IPS-15b (cell line): ENCODE results near the gene FAM171A1.
A peak's percentile ranks its signal among the peaks of the same experiment; 100 is the strongest.
"Not testable (repeated sequence)": the region's sequence is repeated elsewhere in the genome, so short reads cannot be mapped to it uniquely, and the experiment has no call there.

Experiments used
- H3K27me3 ChIP-seq: one replicate; pipeline ENCODE4 v1.6.1; 2013; ENCODE audit warnings: low read length; ENCODE audit not compliant: control insufficient read depth, insufficient read depth
- H3K36me3 ChIP-seq: one replicate; pipeline ENCODE4 v1.6.1; 2013; ENCODE audit warnings: low read length; ENCODE audit not compliant: control insufficient read depth, insufficient read depth
- H3K4me1 ChIP-seq: one replicate; pipeline ENCODE4 v1.6.1; 2013; ENCODE audit warnings: mild to moderate bottlenecking, low read length; ENCODE audit not compliant: control insufficient read depth, insufficient read depth
- H3K4me3 ChIP-seq: one replicate; pipeline ENCODE4 v1.5.1; 2013; ENCODE audit warnings: low read depth, low read length
- H3K9ac ChIP-seq: one replicate; pipeline ENCODE4 v1.6.1; 2013; ENCODE audit warnings: low read depth, mild to moderate bottlenecking, low read length
- H3K9me3 ChIP-seq: one replicate; pipeline ENCODE4 v1.6.1; 2013; ENCODE audit warnings: mild to moderate bottlenecking, low read length; ENCODE audit not compliant: control insufficient read depth, insufficient read depth

The FAM171A1 gene

DNA sequence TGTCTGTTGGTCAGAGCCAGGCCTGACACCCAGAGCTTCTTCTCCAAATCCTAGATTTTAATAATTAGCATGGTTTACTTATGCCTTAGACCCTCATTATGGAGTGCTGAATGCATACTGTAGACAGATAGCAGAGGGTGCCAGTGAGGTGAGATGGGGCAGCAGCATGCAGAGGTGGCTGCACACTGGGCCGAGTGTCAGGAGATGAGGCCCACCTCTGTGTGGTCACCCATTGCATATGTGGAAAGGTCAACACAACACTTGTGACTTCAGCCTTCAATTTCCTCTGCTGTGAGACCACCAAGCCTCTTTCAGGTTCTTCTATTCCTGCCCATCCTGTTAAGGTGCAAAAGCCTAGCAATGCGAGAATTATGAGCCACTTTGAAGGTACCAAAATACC lies 162.9 kb downstream of the FAM171A1 start:
- peaks cover 5% of the 10 kb centered on the region for H3K4me1 ChIP-seq
- H3K36me3 ChIP-seq, result peaks cover 4% of the 10 kb centered on the region
- no peaks in the 10 kb centered on the region for H3K27me3 ChIP-seq
- no peak overlapping the region for H3K4me3 ChIP-seq
- H3K9ac ChIP-seq, result no peak overlapping the region
- no peaks in the 10 kb centered on the region for H3K9me3 ChIP-seq

DNA sequence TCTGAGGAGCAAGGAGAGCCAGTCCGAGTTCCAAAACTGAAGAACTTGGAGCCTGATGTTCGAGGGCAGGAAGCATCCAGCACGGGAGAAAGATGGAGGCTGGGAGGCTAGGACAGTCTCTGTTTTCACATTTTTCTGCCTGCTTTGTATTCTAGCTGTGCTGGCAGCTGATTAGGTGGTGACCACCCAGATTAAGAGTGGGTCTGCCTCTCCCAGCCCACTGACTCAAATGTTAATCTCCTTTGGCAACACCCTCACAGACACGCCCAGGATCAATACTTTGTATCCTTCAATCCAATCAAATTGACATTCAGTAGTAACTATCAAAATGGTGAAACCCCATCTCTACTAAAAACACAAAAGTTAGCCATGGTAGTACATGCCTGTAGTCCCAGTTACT lies 163.7 kb downstream of the FAM171A1 start:
- not testable (repeated sequence) for H3K9me3 ChIP-seq, H3K27me3 ChIP-seq, H3K4me1 ChIP-seq, H3K36me3 ChIP-seq, H3K9ac ChIP-seq, H3K4me3 ChIP-seq

- peaks cover 2% of the 10 kb centered on the region for H3K4me1 ChIP-seq
These were observed 168.4 kb downstream of the FAM171A1 start for GRCh38 chr10:15202639-15203038.

GRCh38 chr10:15202301-15202621 lies 168.8 kb downstream of the FAM171A1 start:
- H3K4me3 ChIP-seq, H3K27me3 ChIP-seq, H3K4me1 ChIP-seq, H3K36me3 ChIP-seq, H3K9ac ChIP-seq, H3K9me3 ChIP-seq: not testable (repeated sequence)

More at GRCh38 chr10:15202639-15203038, 168.4 kb downstream of the FAM171A1 start:
- H3K9ac ChIP-seq, result no peak overlapping the region
- H3K4me3 ChIP-seq, result no peak overlapping the region
- H3K36me3 ChIP-seq, result no peaks in the 10 kb centered on the region
- no peaks in the 10 kb centered on the region for H3K9me3 ChIP-seq
- H3K27me3 ChIP-seq, result no peaks in the 10 kb centered on the region

DNA sequence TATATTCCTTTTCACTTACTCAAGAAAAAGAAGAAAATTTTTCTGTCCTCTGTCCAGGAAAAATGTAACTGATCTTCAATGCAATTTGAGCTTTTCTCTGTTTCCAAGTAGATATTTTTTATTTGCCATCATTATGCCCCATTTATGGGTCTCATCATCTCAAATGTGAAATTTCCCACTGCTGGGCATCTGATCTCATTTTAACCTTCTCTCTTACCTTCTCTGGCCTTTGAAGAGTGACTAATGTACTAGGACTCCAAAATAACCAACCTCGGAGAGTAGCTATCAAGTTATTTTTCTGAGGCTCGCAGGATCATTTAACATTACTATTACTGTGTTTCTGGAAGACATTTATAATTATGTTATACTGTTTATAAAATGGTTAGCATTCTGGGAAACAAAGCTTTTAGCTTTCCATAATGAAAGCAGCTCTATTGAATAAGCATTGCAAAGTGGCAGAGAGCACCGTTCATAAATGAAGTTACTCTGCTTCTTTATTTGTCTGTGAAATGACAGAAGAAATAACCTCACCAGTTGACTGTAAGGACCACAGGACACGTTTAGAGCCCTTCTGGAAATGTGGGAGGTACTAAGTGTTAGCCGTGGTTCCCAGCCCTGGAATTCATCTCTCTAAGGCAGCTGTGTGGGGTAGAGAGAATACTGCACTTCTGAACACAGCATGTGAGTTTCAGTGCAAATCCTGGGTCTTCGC lies 169.3 kb downstream of the FAM171A1 start:
- no peaks in the 10 kb centered on the region for H3K9me3 ChIP-seq
- no peaks in the 10 kb centered on the region for H3K36me3 ChIP-seq
- H3K4me1 ChIP-seq, result peaks cover 2% of the 10 kb centered on the region
- no peaks in the 10 kb centered on the region for H3K27me3 ChIP-seq
- H3K9ac ChIP-seq, result no peak overlapping the region
- H3K4me3 ChIP-seq, result no peak overlapping the region

DNA sequence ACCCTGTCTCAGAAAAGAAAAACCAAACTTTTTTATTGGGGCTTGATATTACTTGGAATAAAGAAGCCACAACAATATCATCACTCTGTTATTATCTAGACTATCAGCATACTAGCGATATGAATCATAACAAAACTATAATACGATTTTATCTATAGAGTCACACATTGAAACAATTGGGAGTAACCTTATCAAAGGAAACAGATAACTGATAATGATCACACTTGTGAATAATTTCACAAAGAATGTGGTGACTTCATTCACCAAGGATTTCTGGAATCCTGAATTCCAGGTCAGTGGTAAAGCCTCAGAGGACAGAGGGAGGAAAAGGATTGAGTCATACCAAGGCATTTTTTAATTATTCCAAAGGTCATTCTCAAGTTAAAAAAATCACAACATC lies 170.5 kb downstream of the FAM171A1 start:
- H3K4me1 ChIP-seq, result peaks cover 2% of the 10 kb centered on the region
- no peak overlapping the region for H3K4me3 ChIP-seq
- H3K9ac ChIP-seq, result no peak overlapping the region
- H3K9me3 ChIP-seq, result no peaks in the 10 kb centered on the region
- no peaks in the 10 kb centered on the region for H3K27me3 ChIP-seq
- H3K36me3 ChIP-seq, result no peaks in the 10 kb centered on the region

GRCh38 chr10:15197911-15198310 lies 173.2 kb downstream of the FAM171A1 start:
- Histone ChIP-seq H3K4me1 (peaks cover 2% of the 10 kb centered on the region), H3K36me3 (no peaks in the 10 kb centered on the region)

DNA sequence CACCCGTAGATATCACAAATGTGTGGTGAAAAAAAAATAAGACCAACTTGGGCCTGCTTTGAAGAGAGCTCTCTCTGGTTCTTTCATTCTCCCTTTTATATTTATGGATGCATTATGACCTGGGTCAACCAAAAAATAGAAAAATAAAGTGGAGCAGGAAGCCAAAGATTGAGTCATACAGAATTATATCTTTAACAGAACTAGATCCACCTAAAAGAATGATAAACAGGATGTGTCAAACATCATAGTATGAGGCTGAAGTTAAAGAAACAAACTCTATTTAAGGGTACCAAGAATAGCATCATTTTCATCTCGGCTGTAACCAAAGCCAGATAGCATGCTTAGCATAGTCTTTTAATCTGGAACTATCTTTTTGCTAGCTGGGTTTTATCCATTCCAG lies 173.8 kb downstream of the FAM171A1 start:
- Histone ChIP-seq H3K4me3 (no peak overlapping the region), H3K36me3 (no peaks in the 10 kb centered on the region), H3K4me1 (peaks cover 2% of the 10 kb centered on the region), H3K9ac (no peak overlapping the region), H3K9me3 (no peaks in the 10 kb centered on the region), H3K27me3 (no peaks in the 10 kb centered on the region)

More at GRCh38 chr10:15197911-15198310, 173.2 kb downstream of the FAM171A1 start:
- H3K27me3 ChIP-seq, result no peaks in the 10 kb centered on the region
- no peak overlapping the region for H3K4me3 ChIP-seq
- H3K9me3 ChIP-seq, result no peaks in the 10 kb centered on the region
- no peak overlapping the region for H3K9ac ChIP-seq

- peak overlapping the region; percentile 28 for H3K4me3 ChIP-seq
- no peaks in the 10 kb centered on the region for H3K36me3 ChIP-seq
- H3K9ac ChIP-seq, result no peak overlapping the region
- H3K9me3 ChIP-seq, result no peaks in the 10 kb centered on the region
- H3K27me3 ChIP-seq, result no peaks in the 10 kb centered on the region
- peaks cover 2% of the 10 kb centered on the region for H3K4me1 ChIP-seq
These were observed 174.9 kb downstream of the FAM171A1 start for GRCh38 chr10:15196021-15196834.

DNA sequence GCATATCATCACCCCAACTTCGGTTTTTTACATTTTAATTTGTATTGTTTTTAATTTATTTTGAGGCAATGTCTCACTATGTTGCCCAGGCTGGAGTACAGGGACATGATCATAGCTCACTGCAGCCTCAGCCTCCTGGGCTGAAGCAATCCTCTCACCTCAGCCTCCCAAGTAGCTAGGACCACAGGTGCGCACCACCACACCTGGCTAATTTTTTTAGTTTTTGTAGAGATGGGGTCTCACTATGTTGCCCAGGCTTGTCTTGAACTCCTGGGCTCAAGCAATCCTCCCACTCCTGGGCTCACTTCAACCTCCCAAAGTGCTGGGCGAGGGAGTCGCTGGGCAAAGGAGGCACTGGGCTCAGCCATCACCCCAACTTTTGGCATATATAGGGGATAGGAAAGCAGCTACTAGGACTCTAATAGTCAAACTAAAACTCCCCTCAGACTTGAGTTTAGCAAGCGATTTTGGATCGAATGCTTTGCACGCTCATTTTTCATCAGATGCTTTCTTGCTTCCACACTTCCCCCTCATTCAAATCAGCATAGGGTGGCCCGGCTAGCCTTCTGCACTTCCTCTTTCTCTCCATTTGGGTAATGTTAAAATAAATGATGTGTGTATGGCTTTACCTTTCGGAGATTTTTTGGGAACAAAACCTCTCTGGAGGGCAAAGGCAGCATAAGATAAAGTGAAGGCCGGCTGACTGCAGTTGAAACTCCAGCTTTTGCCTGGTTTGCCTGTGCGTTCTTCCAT lies 181.8 kb downstream of the FAM171A1 start:
- no peaks in the 10 kb centered on the region for H3K27me3 ChIP-seq
- H3K4me1 ChIP-seq, result no peaks in the 10 kb centered on the region
- no peaks in the 10 kb centered on the region for H3K9me3 ChIP-seq
- no peak overlapping the region for H3K4me3 ChIP-seq
- no peak overlapping the region for H3K9ac ChIP-seq
- H3K36me3 ChIP-seq, result no peaks in the 10 kb centered on the region

GRCh38 chr10:15188603-15189002 lies 182.5 kb downstream of the FAM171A1 start:
- Histone ChIP-seq H3K9me3 (no peaks in the 10 kb centered on the region), H3K4me1 (no peaks in the 10 kb centered on the region), H3K36me3 (no peaks in the 10 kb centered on the region)

More at GRCh38 chr10:15188603-15189002, 182.5 kb downstream of the FAM171A1 start:
- no peak overlapping the region for H3K9ac ChIP-seq
- H3K4me3 ChIP-seq, result no peak overlapping the region
- no peaks in the 10 kb centered on the region for H3K27me3 ChIP-seq
